Naive thymus-derived CD8-positive, alpha-beta T cell (primary cell): ENCODE results near the gene KDM1B. TPM values are rescaled to one million over a fixed set of nuclear protein-coding genes. Genes with fewer than 3 reads are reported as not detected.

Source experiments
- ATAC-seq, 2 donors: fragments of 150-1000 bp; cut with Tn5 transposase in 1 of 2; sonication (Bioruptor Pico), chemical (Tn5 transposase) in 1 of 2; 1 replicate in 1 of 2; 2 replicates in 1 of 2; pipeline ENCODE4 v1.10.0; 2021; ENCODE audit warnings: mild to moderate bottlenecking in 2 of 2, moderate library complexity in 2 of 2
- POLR2A ChIA-PET: fragments of 350-600 bp; sonication (Branson Sonifier 250); formaldehyde crosslinking; loops from one replicate; lab custom pipeline; 2021; ENCODE audit warnings: antibody characterized with exemption; lab: Charles Lee
- DNase-seq, 10 donors: peaks; one replicate each; pipeline versions ENCODE4 v3.0.0 to v3.0.0-alpha.2; 2020 to 2022
- H3K27ac Mint-ChIP-seq, 10 donors: one replicate each; pipeline ENCODE4 v1.8.0; 2020 to 2022; ENCODE audit warnings: mild to moderate bottlenecking in 10 of 10, mixed read lengths in 10 of 10, moderate library complexity in 4 of 10, inconsistent platforms in 1 of 10
- H3K27me3 Mint-ChIP-seq, 5 donors: one replicate each; pipeline ENCODE4 v1.8.0; 2021 to 2022; ENCODE audit warnings: mixed read lengths in 5 of 5
- H3K36me3 Mint-ChIP-seq, 3 donors: one replicate each; pipeline ENCODE4 v1.8.0; 2020 to 2022; ENCODE audit warnings: mixed read lengths in 3 of 3, mild to moderate bottlenecking in 2 of 3, inconsistent platforms in 1 of 3
- H3K4me1 Mint-ChIP-seq, 4 donors: one replicate each; pipeline ENCODE4 v1.8.0; 2021 to 2022; ENCODE audit warnings: mixed read lengths in 4 of 4
- H3K4me3 Mint-ChIP-seq, 10 donors: one replicate each; pipeline ENCODE4 v1.8.0; 2020 to 2022; ENCODE audit warnings: mild to moderate bottlenecking in 10 of 10, mixed read lengths in 10 of 10, moderate library complexity in 6 of 10, inconsistent platforms in 1 of 10
- H3K9me3 Mint-ChIP-seq, 9 donors: one replicate each; pipeline ENCODE4 v1.8.0; 2020 to 2022; ENCODE audit warnings: mixed read lengths in 9 of 9, mild to moderate bottlenecking in 3 of 9, inconsistent platforms in 1 of 9, moderate library complexity in 1 of 9
- polyA plus RNA-seq, 3 donors: library from polyadenylated mRNA; unstranded; fragments of 300-500 nt; fragmentation: Illumina TruSeq; gene quantifications; one replicate each; pipeline ENCODE4 v1.2.3, GENCODE V29; 2021
- total RNA-seq, 8 experiments: library from RNA in 2 of 8; stranded (reverse) in 2 of 8; gene quantifications; one replicate each; pipeline ENCODE4 v1.2.3 and lab custom pipeline; 2021 to 2026

KDM1B gene
- total and polyA plus RNA-seq, 5 experiments from 2014 or later = 0.55 to 11.9 (median 2.9) TPM

GRCh38 chr6:18260448-18261106, 105.4 kb downstream of the KDM1B start:
- Mint-ChIP-seq H3K36me3 (peaks cover 4 to 44% (median 10%) of the 10 kb centered on the region in 3 donors), H3K4me1 (peaks cover 23 to 55% (median 53%) of the 10 kb centered on the region in 4 donors)
- POLR2A ChIA-PET = no interaction called here

GRCh38 chr6:18261877-18262276, 106.7 kb downstream of the KDM1B start:
- no peak for DNase-seq
- peak overlapping the region in 8 of 10 donors; percentile 2 to 95 (median 92) for H3K4me3 Mint-ChIP-seq
- H3K9me3 Mint-ChIP-seq = no peaks in the 10 kb centered on the region
- H3K27me3 Mint-ChIP-seq = no peaks in the 10 kb centered on the region
- no peak for ATAC-seq
- H3K27ac Mint-ChIP-seq = peak overlapping the region; percentile 49 to 96 (median 92)
- H3K36me3 Mint-ChIP-seq = peaks cover 4 to 33% (median 5%) of the 10 kb centered on the region in 3 donors
- POLR2A ChIA-PET = no interaction called here
- H3K4me1 Mint-ChIP-seq = peaks cover 23 to 57% (median 55%) of the 10 kb centered on the region in 4 donors

More at GRCh38 chr6:18260448-18261106, 105.4 kb downstream of the KDM1B start:
- H3K27ac Mint-ChIP-seq = peak overlapping the region; percentile 5 to 96 (median 48)
- H3K4me3 Mint-ChIP-seq = peak overlapping the region in 8 of 10 donors; percentile 1 to 94 (median 22)
- H3K9me3 Mint-ChIP-seq = no peaks in the 10 kb centered on the region
- no peak for DNase-seq
- H3K27me3 Mint-ChIP-seq = no peaks in the 10 kb centered on the region
- ATAC-seq = no peak

GRCh38 chr6:18262702-18263417, 107.6 kb downstream of the KDM1B start:
- peak; percentile 35 to 45 for ATAC-seq
- Mint-ChIP-seq H3K27me3 (no peaks in the 10 kb centered on the region), H3K36me3 (peaks cover 0 to 24% (median 4%) of the 10 kb centered on the region in 3 donors), H3K27ac (peak overlapping the region; percentile 89 to 98 (median 96)), H3K4me1 (peaks cover 23 to 57% (median 55%) of the 10 kb centered on the region in 4 donors), H3K4me3 (peak overlapping the region; percentile 89 to 99 (median 95)), H3K9me3 (no peaks in the 10 kb centered on the region)
- POLR2A ChIA-PET = interaction anchor here (0.6 kb wide), 1 partner anchor 17 kb away, joined by 4 read pairs; no protein-coding TSS in a partner anchor
- DNase-seq = peak in 4 of 10 donors; percentile 13 to 50 (median 25)

- POLR2A ChIA-PET = interaction anchor here (0.6 to 0.8 kb wide), 2 partner anchors 16 to 100 kb away, joined by 3 to 4 read pairs; no protein-coding TSS in a partner anchor
- Mint-ChIP-seq H3K4me3 (peak overlapping the region; percentile 89 to 99 (median 95)), H3K4me1 (peaks cover 23 to 56% (median 54%) of the 10 kb centered on the region in 4 donors), H3K27me3 (no peaks in the 10 kb centered on the region), H3K9me3 (no peaks in the 10 kb centered on the region), H3K27ac (peak overlapping the region; percentile 89 to 98 (median 96)), H3K36me3 (peaks cover 0 to 17% (median 4%) of the 10 kb centered on the region in 3 donors)
- DNase-seq (peak in 4 of 10 donors; percentile 14 to 51 (median 46)), ATAC-seq (peak; percentile 10 to 22)
These were observed 108.4 kb downstream of the KDM1B start for GRCh38 chr6:18263418-18264218.

- Mint-ChIP-seq H3K36me3 (peaks cover 0 to 14% (median 4%) of the 10 kb centered on the region in 3 donors), H3K4me3 (peak within 1 kb of the TSS; percentile 94 to 99 (median 96)), H3K27ac (peak within 1 kb of the TSS; percentile 89 to 99 (median 98)), H3K27me3 (no peaks in the 10 kb centered on the region), H3K4me1 (peaks cover 23 to 53% (median 51%) of the 10 kb centered on the region in 4 donors), H3K9me3 (no peaks in the 10 kb centered on the region)
- peak; percentile 71 to 90 (median 78) for DNase-seq
- POLR2A ChIA-PET = interaction anchor here (0.8 to 2.1 kb wide), 2 partner anchors 101 to 122 kb away, joined by 3 to 8 read pairs; partner anchors contain the start of gene RNF144B
- ATAC-seq = peak; percentile 70 to 77
These were observed 109.1 kb downstream of the KDM1B start, which contains the start of gene DEK for GRCh38 chr6:18264219-18264922. DEK (minus strand) TSS chr6:18264530; CDS start chr6:18263987, 543 bp downstream.

GRCh38 chr6:18264923-18265377, 109.7 kb downstream of the KDM1B start:
- no peak for ATAC-seq
- Mint-ChIP-seq H3K9me3 (no peaks in the 10 kb centered on the region), H3K27ac (peak overlapping the region; percentile 87 to 99 (median 98)), H3K4me3 (peak overlapping the region; percentile 88 to 97 (median 95)), H3K27me3 (no peaks in the 10 kb centered on the region), H3K4me1 (peaks cover 19 to 47% (median 46%) of the 10 kb centered on the region in 4 donors), H3K36me3 (peaks cover 0 to 11% (median 4%) of the 10 kb centered on the region in 3 donors)
- no peak for DNase-seq
- POLR2A ChIA-PET = interaction anchor here (0.8 to 2.1 kb wide), 5 partner anchors 23 to 121 kb away, joined by 3 to 8 read pairs (median 3); partner anchors contain the start of genes RNF144B and TPMT

- DNase-seq (no peak), ATAC-seq (no peak)
- Mint-ChIP-seq H3K27ac (peak overlapping the region; percentile 87 to 99 (median 98)), H3K4me3 (peak overlapping the region; percentile 88 to 97 (median 95)), H3K36me3 (peaks cover 0 to 8% (median 4%) of the 10 kb centered on the region in 3 donors), H3K4me1 (peaks cover 16 to 37% (median 36%) of the 10 kb centered on the region in 4 donors), H3K9me3 (no peaks in the 10 kb centered on the region), H3K27me3 (no peaks in the 10 kb centered on the region)
- POLR2A ChIA-PET = interaction anchor here (0.6 to 2.1 kb wide), 5 partner anchors 24 to 1507 kb away, joined by 3 to 8 read pairs (median 3); partner anchors contain the start of genes RNF144B and TPMT
These were observed 110.7 kb downstream of the KDM1B start for GRCh38 chr6:18265787-18266522.

GRCh38 chr6:18266523-18266912, 111.3 kb downstream of the KDM1B start:
- POLR2A ChIA-PET = interaction anchor here (0.6 kb wide), 1 partner anchor 1507 kb away, joined by 3 read pairs; no protein-coding TSS in a partner anchor

GRCh38 chr6:18268066-18268465, 112.8 kb downstream of the KDM1B start:
- DNase-seq = no peak
- peaks cover 0 to 4% (median 0%) of the 10 kb centered on the region in 3 donors for H3K36me3 Mint-ChIP-seq
- peaks cover 8 to 18% (median 15%) of the 10 kb centered on the region in 4 donors for H3K4me1 Mint-ChIP-seq
- no peak for ATAC-seq
- POLR2A ChIA-PET = no interaction called here
- H3K27ac Mint-ChIP-seq = no peak overlapping the region
- H3K4me3 Mint-ChIP-seq = no peak overlapping the region
- no peaks in the 10 kb centered on the region for H3K9me3 Mint-ChIP-seq
- peaks cover 0 to 5% (median 2%) of the 10 kb centered on the region in 5 donors for H3K27me3 Mint-ChIP-seq

More at GRCh38 chr6:18266523-18266912, 111.3 kb downstream of the KDM1B start:
- Mint-ChIP-seq H3K4me1 (peaks cover 15 to 34% (median 30%) of the 10 kb centered on the region in 4 donors), H3K27ac (no peak overlapping the region), H3K9me3 (no peaks in the 10 kb centered on the region), H3K4me3 (no peak overlapping the region), H3K27me3 (no peaks in the 10 kb centered on the region), H3K36me3 (peaks cover 0 to 5% (median 4%) of the 10 kb centered on the region in 3 donors)
- DNase-seq = no peak
- no peak for ATAC-seq

GRCh38 chr6:18269253-18269652, 114.0 kb downstream of the KDM1B start:
- no peak overlapping the region for H3K27ac Mint-ChIP-seq
- POLR2A ChIA-PET = no interaction called here
- no peaks in the 10 kb centered on the region for H3K9me3 Mint-ChIP-seq
- H3K4me3 Mint-ChIP-seq = no peak overlapping the region
- peaks cover 5 to 11% (median 11%) of the 10 kb centered on the region in 4 donors for H3K4me1 Mint-ChIP-seq
- peaks cover 0 to 5% (median 2%) of the 10 kb centered on the region in 5 donors for H3K27me3 Mint-ChIP-seq
- ATAC-seq (peak in 1 of 2 donors; percentile 31), DNase-seq (peak in 3 of 10 donors; percentile 21 to 35 (median 27))
- no peaks in the 10 kb centered on the region for H3K36me3 Mint-ChIP-seq
